H1 (cell line): ENCODE measurements around the gene FAR1. TPM values are rescaled to one million over a fixed set of nuclear protein-coding genes. Genes with fewer than 3 reads are reported as not detected.

Experiments
- CTCF ChIA-PET: fragments of 300-600 bp; sonication (Branson Sonifier 250); formaldehyde crosslinking; loops from one replicate; lab custom pipeline; 2021; ENCODE audit not compliant: partially characterized antibody; lab: Charles Lee
- POLR2A ChIA-PET: fragments of 300-600 bp; sonication (Branson Sonifier 250); formaldehyde crosslinking; loops from one replicate; lab custom pipeline; 2021; ENCODE audit warnings: inconsistent platforms; ENCODE audit not compliant: partially characterized antibody; lab: Charles Lee
- DNase-seq, 2 experiments: peaks; one replicate each; pipeline versions ENCODE4 v3.0.0 to v3.0.0-alpha.2; 2010 to 2022; ENCODE audit warnings: low spot score in 2 of 2, low read depth in 1 of 2, mixed read lengths in 1 of 2
- FAIRE-seq: peaks from 2 replicates; lab custom pipeline; 2011; peaks lifted over from hg19 to GRCh38; lab: Jason Lieb, UNC
- H2AFZ ChIP-seq: 2 replicates; pipeline ENCODE4 v1.8.1; 2012; ENCODE audit warnings: low read length, inconsistent platforms
- H2AK5ac ChIP-seq: 2 replicates; pipeline ENCODE4 v1.6.1; 2013; ENCODE audit warnings: low read depth, low read length
- H2BK120ac ChIP-seq: replicated peaks from 2 replicates; pipeline ENCODE3; 2013; ENCODE audit warnings: low read depth, low read length, inconsistent platforms
- H2BK12ac ChIP-seq: 2 replicates; pipeline ENCODE4 v1.6.1; 2013; ENCODE audit warnings: low read depth, low read length
- H2BK15ac ChIP-seq: 2 replicates; pipeline ENCODE4 v1.6.1; 2013; ENCODE audit warnings: low read length
- H2BK20ac ChIP-seq: 2 replicates; pipeline ENCODE4 v1.6.1; 2013; ENCODE audit warnings: low read length
- H2BK5ac ChIP-seq: 2 replicates; pipeline ENCODE4 v1.6.1; 2013; ENCODE audit warnings: low read depth, low read length
- H3K14ac ChIP-seq: 2 replicates; pipeline ENCODE4 v1.6.1; 2013; ENCODE audit warnings: inconsistent platforms; ENCODE audit not compliant: insufficient read length
- H3K18ac ChIP-seq: 2 replicates; pipeline ENCODE4 v1.6.1; 2013; ENCODE audit warnings: low read length; ENCODE audit errors: extremely low read depth
- H3K23ac ChIP-seq: 2 replicates; pipeline ENCODE4 v1.6.1; 2013; ENCODE audit warnings: inconsistent platforms; ENCODE audit not compliant: insufficient read length
- H3K23me2 ChIP-seq: 2 replicates; pipeline ENCODE4 v1.6.1; 2013; ENCODE audit warnings: low read depth, low read length
- H3K27ac ChIP-seq: 2 replicates; pipeline ENCODE4 v1.6.1; 2011; ENCODE audit warnings: low read depth, low read length, inconsistent platforms
- H3K27me3 ChIP-seq, 4 experiments: replicated peaks in 1 of 4; 1 replicate in 1 of 4; 2 replicates in 3 of 4; pipeline versions ENCODE4 v1.6.1 to v1.8.1; 2011 to 2013; ENCODE audit warnings: low read length in 3 of 4, mild to moderate bottlenecking in 3 of 4, inconsistent platforms in 2 of 4, mixed read lengths in 2 of 4, moderate library complexity in 1 of 4; ENCODE audit not compliant: control insufficient read depth in 3 of 4, insufficient read depth in 3 of 4; ENCODE audit errors: extremely low read depth in 1 of 4
- H3K36me3 ChIP-seq, 4 experiments: 2 replicates each; pipeline versions ENCODE4 v1.6.1 to v1.8.1; 2011 to 2013; ENCODE audit warnings: mild to moderate bottlenecking in 4 of 4, low read length in 3 of 4, moderate library complexity in 2 of 4, control low read depth in 1 of 4, inconsistent platforms in 1 of 4; ENCODE audit not compliant: insufficient read depth in 4 of 4, control insufficient read depth in 2 of 4
- H3K4ac ChIP-seq: replicated peaks from 2 replicates; pipeline ENCODE3; 2013; ENCODE audit warnings: low read length, low read depth, mixed read lengths, inconsistent platforms; ENCODE audit not compliant: insufficient read length
- H3K4me1 ChIP-seq, 4 experiments: replicated peaks in 1 of 4; 1 replicate in 1 of 4; 2 replicates in 3 of 4; pipeline versions ENCODE4 v1.6.1 to v1.8.1; 2011 to 2013; ENCODE audit warnings: low read length in 3 of 4, inconsistent platforms in 2 of 4, mixed read lengths in 1 of 4; ENCODE audit not compliant: insufficient read depth in 4 of 4, control insufficient read depth in 3 of 4
- H3K4me2 ChIP-seq, 2 experiments: 2 replicates each; pipeline versions ENCODE4 v1.6.1 to v1.8.1; 2011 to 2013; ENCODE audit warnings: low read depth in 2 of 2, low read length in 2 of 2, control low read depth in 1 of 2, inconsistent platforms in 1 of 2, mild to moderate bottlenecking in 1 of 2; ENCODE audit not compliant: insufficient read depth in 1 of 2
- H3K4me3 ChIP-seq, 4 experiments: fragments of 200-600, 300-600 bp in 1 of 4; sonication (generic), shearing (Covaris generic), sonication (Bioruptor Twin) in 1 of 4; 2 replicates each; pipeline versions ENCODE4 v1.5.1 to v1.8.1; 2011 to 2016; ENCODE audit warnings: low read length in 4 of 4, low read depth in 3 of 4, control low read depth in 2 of 4, inconsistent platforms in 2 of 4, mild to moderate bottlenecking in 2 of 4, mixed read lengths in 1 of 4, moderate library complexity in 1 of 4; ENCODE audit not compliant: insufficient read depth in 2 of 4; ENCODE audit errors: extremely low read depth in 1 of 4
- H3K56ac ChIP-seq: replicated peaks from 2 replicates; pipeline ENCODE3; 2013; ENCODE audit warnings: low read depth, mild to moderate bottlenecking, mixed read lengths, low read length, inconsistent platforms; ENCODE audit not compliant: insufficient read length
- H3K79me1 ChIP-seq: 2 replicates; pipeline ENCODE4 v1.6.1; 2013; ENCODE audit warnings: low read depth, low read length, control low read depth
- H3K79me2 ChIP-seq, 2 experiments: 2 replicates each; pipeline versions ENCODE4 v1.6.1 to v1.8.1; 2012 to 2013; ENCODE audit warnings: low read length in 2 of 2, mild to moderate bottlenecking in 2 of 2, inconsistent platforms in 1 of 2; ENCODE audit not compliant: insufficient read depth in 2 of 2, control insufficient read depth in 1 of 2
- H3K9ac ChIP-seq, 4 experiments: replicated peaks in 1 of 4; 1 replicate in 1 of 4; 2 replicates in 3 of 4; pipeline versions ENCODE4 v1.6.1 to v1.8.1; 2011 to 2013; ENCODE audit warnings: low read depth in 3 of 4, low read length in 3 of 4, control low read depth in 2 of 4, mild to moderate bottlenecking in 2 of 4, moderate library complexity in 2 of 4, inconsistent platforms in 1 of 4; ENCODE audit errors: extremely low read depth in 1 of 4
- H3K9me3 ChIP-seq, 2 experiments: 2 replicates each; pipeline versions ENCODE4 v1.6.1 to v1.8.1; 2012 to 2013; ENCODE audit warnings: mild to moderate bottlenecking in 2 of 2, moderate library complexity in 2 of 2, control low read depth in 1 of 2, inconsistent platforms in 1 of 2, low read depth in 1 of 2, low read length in 1 of 2, mixed read lengths in 1 of 2; ENCODE audit not compliant: insufficient read depth in 2 of 2
- H4K20me1 ChIP-seq, 2 experiments: replicated peaks in 1 of 2; 2 replicates each; pipeline versions ENCODE3 to v1.8.1; 2011 to 2013; ENCODE audit warnings: inconsistent platforms in 2 of 2, low read length in 2 of 2, mild to moderate bottlenecking in 1 of 2; ENCODE audit not compliant: insufficient read depth in 2 of 2, control insufficient read depth in 1 of 2
- H4K5ac ChIP-seq: 2 replicates; pipeline ENCODE4 v1.6.1; 2013; ENCODE audit warnings: low read length, low read depth, mixed read lengths, inconsistent platforms; ENCODE audit not compliant: insufficient read length
- H4K8ac ChIP-seq: 2 replicates; pipeline ENCODE4 v1.8.0; 2013; ENCODE audit warnings: mild to moderate bottlenecking, moderate library complexity, low read length, inconsistent platforms; ENCODE audit not compliant: insufficient read depth; ENCODE audit errors: extremely low read depth
- H4K91ac ChIP-seq: replicated peaks from 2 replicates; pipeline ENCODE3; 2013; ENCODE audit warnings: low read length, mixed read lengths, inconsistent platforms; ENCODE audit not compliant: insufficient read length
- CREB1 ChIP-seq: IDR thresholded peaks from 2 replicates; pipeline ENCODE4 v1.6.1; 2012; ENCODE audit warnings: inconsistent platforms
- EP300 ChIP-seq, 2 experiments: IDR thresholded peaks; 1 replicate in 1 of 2; 2 replicates in 1 of 2; pipeline ENCODE4 v1.6.1; 2011 to 2012; ENCODE audit warnings: low read depth in 2 of 2, low read length in 2 of 2, mild to moderate bottlenecking in 2 of 2, borderline replicate concordance in 1 of 2, inconsistent platforms in 1 of 2, moderate library complexity in 1 of 2
- KDM4A ChIP-seq: IDR thresholded peaks from one replicate; pipeline ENCODE4 v1.7.1; 2012; ENCODE audit warnings: low read depth, mild to moderate bottlenecking, moderate library complexity, low read length, inconsistent platforms; ENCODE audit not compliant: severe bottlenecking
- WGBS, 2 experiments: shearing (Covaris generic) in 1 of 2; methylation state at CpG; one replicate each; pipeline versions ENCODE4 v1.1.6 to v1.1.7; 2013 to 2015; ENCODE audit warnings: low lambda C conversion rate in 2 of 2, mixed read lengths in 2 of 2, inconsistent platforms in 1 of 2, low coverage in 1 of 2, missing lambda C conversion rate in 1 of 2; ENCODE audit not compliant: insufficient replicate concordance in 2 of 2, insufficient coverage in 1 of 2, insufficient read length in 1 of 2; ENCODE audit errors: extremely low coverage in 1 of 2, missing lambda C conversion rate in 1 of 2; 5-methylcytosine and 5-hydroxymethylcytosine counted together
- long read RNA-seq, 2 experiments: library from RNA in 1 of 2; library from capped mRNA in 1 of 2; stranded (forward); transcript quantifications; one replicate each; pipeline ENCODE4 v2.0.0, GENCODE V29; 2021; ENCODE audit warnings: inconsistent platforms in 1 of 2
- polyA minus RNA-seq, 3 experiments: library from RNA; depleted of rRNA, polyadenylated mRNA; stranded (reverse); fragments of >200 nt; gene quantifications; 1 replicate in 2 of 3; 2 replicates in 1 of 3; pipeline ENCODE4 v1.2.3, GENCODE V29; 2011
- polyA plus RNA-seq, 7 experiments: library from polyadenylated mRNA; depleted of rRNA in 3 of 7; stranded (reverse) in 5 of 7; unstranded in 2 of 7; fragments of >200 nt in 5 of 7; fragments of 200-250 nt in 2 of 7; gene quantifications; 1 replicate in 5 of 7; 2 replicates in 1 of 7; 4 replicates in 1 of 7; pipeline versions ENCODE4 v1.2.1 to v1.2.3, GENCODE V29; 2011 to 2013; ENCODE audit warnings: missing spikeins in 2 of 7, mixed read lengths in 2 of 7
- total RNA-seq: library from RNA; stranded (reverse); fragmentation: NEBNext Ultra II Directional; extraction: Animal tissue kit (Norgen Biotek cat#: 25700); gene quantifications from 2 replicates; pipeline ENCODE4 v1.2.1, GENCODE V29; 2021
- TF ChIP-seq, protein P1 (sequence below): IDR thresholded peaks from 2 replicates; pipeline ENCODE4 v1.6.1; 2012; ENCODE audit warnings: inconsistent platforms

FAR1 gene, protein sequence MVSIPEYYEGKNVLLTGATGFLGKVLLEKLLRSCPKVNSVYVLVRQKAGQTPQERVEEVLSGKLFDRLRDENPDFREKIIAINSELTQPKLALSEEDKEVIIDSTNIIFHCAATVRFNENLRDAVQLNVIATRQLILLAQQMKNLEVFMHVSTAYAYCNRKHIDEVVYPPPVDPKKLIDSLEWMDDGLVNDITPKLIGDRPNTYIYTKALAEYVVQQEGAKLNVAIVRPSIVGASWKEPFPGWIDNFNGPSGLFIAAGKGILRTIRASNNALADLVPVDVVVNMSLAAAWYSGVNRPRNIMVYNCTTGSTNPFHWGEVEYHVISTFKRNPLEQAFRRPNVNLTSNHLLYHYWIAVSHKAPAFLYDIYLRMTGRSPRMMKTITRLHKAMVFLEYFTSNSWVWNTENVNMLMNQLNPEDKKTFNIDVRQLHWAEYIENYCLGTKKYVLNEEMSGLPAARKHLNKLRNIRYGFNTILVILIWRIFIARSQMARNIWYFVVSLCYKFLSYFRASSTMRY
- total RNA-seq (65.1 and 68.5 TPM in 2 replicates), polyA plus RNA-seq (2011; rRNA removed) (17.2 and 29.7 TPM in 2 replicates), polyA minus RNA-seq (2011; rRNA and poly(A)+ RNA removed) (89.0 and 160 TPM in 2 replicates)
- 32.4 TPM for polyA plus RNA-seq (2011; cell fraction: cytosol; rRNA removed)
- polyA plus RNA-seq (2011; cell fraction: nucleus; rRNA removed), result 37.2 TPM
- 26.4 to 47.3 TPM (median 40.0 TPM) in 4 replicates for polyA plus RNA-seq (2012, experiment 1 of 2)
- polyA plus RNA-seq (2012, experiment 2 of 2), result 2.1 TPM
- 32.3 TPM for polyA plus RNA-seq (2013, experiment 1 of 2)
- 32.6 TPM for polyA plus RNA-seq (2013, experiment 2 of 2)
- 24.3 TPM for polyA minus RNA-seq (2011; cell fraction: cytosol; rRNA and poly(A)+ RNA removed)
- 64.5 TPM for polyA minus RNA-seq (2011; cell fraction: nucleus; rRNA and poly(A)+ RNA removed)
- long read RNA-seq, experiment 1, full-length matches to known transcripts, result 8 of 46 reads
- long read RNA-seq, experiment 1, partial matches to known transcripts, result 30 of 46 reads
- long read RNA-seq, experiment 1, other reads (novel, unspliced or antisense), result 8 of 46 reads
- long read RNA-seq, experiment 2, full-length matches to known transcripts, result 7 of 14 reads
- long read RNA-seq, experiment 2, partial matches to known transcripts, result 6 of 14 reads
- long read RNA-seq, experiment 2, other reads (novel, unspliced or antisense), result 1 of 14 reads

- FAIRE-seq (no peak), DNase-seq (peak; percentile 93)
- Histone ChIP-seq H2BK12ac (no peak within 1 kb of the TSS), H3K79me1 (0 out of 2 replicates have a peak, but pooled peaks cover 2% of the 10 kb centered on the region), H3K18ac (peak within 1 kb of the TSS; percentile 78), H3K4me1 (peaks cover 0 to 6% (median 0%) of the 10 kb centered on the region in 4 experiments; a peak in 3 of 7 replicates), H3K4me2 (peak within 1 kb of the TSS; percentile 92 to 97), H2AFZ (peak within 1 kb of the TSS; percentile 68; the same call in 1 of the 2 replicates), H3K4me3 (peak within 1 kb of the TSS; percentile 77 to 93 (median 86)), H4K20me1 (peaks cover 4 to 9% of the 10 kb centered on the region in 2 experiments), H3K4ac (no peak within 1 kb of the TSS), H3K27ac (peak within 1 kb of the TSS; percentile 56; the same call in 1 of the 2 replicates), H2BK120ac (no peak within 1 kb of the TSS), H4K91ac (no peak within 1 kb of the TSS), H3K36me3 (no peaks in the 10 kb centered on the region), H3K9me3 (no peaks in the 10 kb centered on the region), H3K23ac (no peak within 1 kb of the TSS), H3K56ac (peak within 1 kb of the TSS; percentile 46), H4K5ac (peak within 1 kb of the TSS; percentile 64), H3K79me2 (peaks cover 19 to 44% of the 10 kb centered on the region in 2 experiments), H2AK5ac (peak within 1 kb of the TSS; percentile 90; the same call in 1 of the 2 replicates), H3K9ac (peak within 1 kb of the TSS; percentile 62 to 88 (median 70)), H3K23me2 (peaks cover 9% of the 10 kb centered on the region), H2BK5ac (peak within 1 kb of the TSS; percentile 49; the same call in 1 of the 2 replicates), H2BK15ac (no peak within 1 kb of the TSS), H4K8ac (peak within 1 kb of the TSS; percentile 97), H3K27me3 (no peaks in the 10 kb centered on the region), H2BK20ac (no peak within 1 kb of the TSS), H3K14ac (peak within 1 kb of the TSS; percentile 83)
- WGBS, 2 experiments, result 1% methylated on average over 34 of the region's 104 CpGs; no CpG with 5 or more reads in 1 of the 2 experiments
- ChIA-PET CTCF (interaction anchor here (1.3 to 2.5 kb wide), 6 partner anchors 8 to 144 kb away, joined by 3 to 12 read pairs (median 5); no protein-coding TSS in a partner anchor), POLR2A (interaction anchor here (0.7 to 2.8 kb wide), 5 partner anchors 8 to 283 kb away, joined by 3 to 10 read pairs (median 4); no protein-coding TSS in a partner anchor)
- TF ChIP-seq, protein P1, sequence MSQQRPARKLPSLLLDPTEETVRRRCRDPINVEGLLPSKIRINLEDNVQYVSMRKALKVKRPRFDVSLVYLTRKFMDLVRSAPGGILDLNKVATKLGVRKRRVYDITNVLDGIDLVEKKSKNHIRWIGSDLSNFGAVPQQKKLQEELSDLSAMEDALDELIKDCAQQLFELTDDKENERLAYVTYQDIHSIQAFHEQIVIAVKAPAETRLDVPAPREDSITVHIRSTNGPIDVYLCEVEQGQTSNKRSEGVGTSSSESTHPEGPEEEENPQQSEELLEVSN, result peak; percentile 77
- peak; percentile 72 for TF ChIP-seq KDM4A
- peak; percentile 26 to 30; a peak in 2 of 3 replicates for TF ChIP-seq EP300 (IDR thresholded peaks at IDR 0.05; ENCODE audit: borderline replicate concordance in 1 of 2, low read depth in 2 of 2, low read length in 2 of 2)
- TF ChIP-seq CREB1, result peak; percentile 87
Measured at GRCh38 chr11:13668102-13668956, at the start of gene FAR1. Gene FAR1 (plus strand): TSS chr11:13668668. CDS start chr11:13694766, 26,098 bp downstream.
